OCI-LY3 (cell line): Measurements from ENCODE around the gene IPO9.

ENCODE experiments used
- H2AFZ ChIP-seq: fragments of 200-600, 300-600 bp; shearing (Covaris generic); 2 replicates; pipeline ENCODE4 v1.6.0; 2014; ENCODE audit warnings: antibody characterized with exemption, low read depth, low read length
- H3K27ac ChIP-seq: fragments of 200-600, 300-600 bp; sonication (generic); 2 replicates; pipeline ENCODE4 v1.5.1; 2014; ENCODE audit warnings: mild to moderate bottlenecking, low read length, moderate library complexity, mixed read lengths
- H3K27me3 ChIP-seq: fragments of 200-600, 300-600 bp; sonication (generic); 2 replicates; pipeline ENCODE4 v1.6.1; 2014; ENCODE audit warnings: low read depth, low read length, mixed read lengths
- H3K36me3 ChIP-seq: fragments of 200-600, 300-600 bp; sonication (generic); replicated peaks from 2 replicates; pipeline ENCODE3; 2014; ENCODE audit warnings: low read depth, low read length, mixed read lengths
- H3K4me1 ChIP-seq: fragments of 300-600, 200-600 bp; sonication (generic); 2 replicates; pipeline ENCODE4 v1.6.1; 2014; ENCODE audit warnings: low read length, mixed read lengths
- H3K4me2 ChIP-seq: fragments of 200-600, 300-600 bp; sonication (generic); 2 replicates; pipeline ENCODE4 v1.6.1; 2014; ENCODE audit warnings: low read length, mixed read lengths
- H3K4me3 ChIP-seq: fragments of 300-600, 200-600 bp; sonication (generic); 2 replicates; pipeline ENCODE4 v1.5.1; 2014; ENCODE audit warnings: antibody characterized with exemption, mild to moderate bottlenecking, low read length, moderate library complexity
- H3K79me2 ChIP-seq: fragments of 300-600, 200-600 bp; shearing (Covaris generic); 2 replicates; pipeline ENCODE4 v1.6.1; 2014; ENCODE audit warnings: mild to moderate bottlenecking, low read length, mixed read lengths
- H3K9ac ChIP-seq: fragments of 300-600, 200-600 bp; shearing (Covaris generic); 2 replicates; pipeline ENCODE4 v1.6.0; 2014; ENCODE audit warnings: mild to moderate bottlenecking, low read length, moderate library complexity
- H3K9me3 ChIP-seq: fragments of 200-600, 300-600 bp; shearing (Covaris generic); 2 replicates; pipeline ENCODE4 v1.6.1; 2014; ENCODE audit warnings: low read length, mixed read lengths; ENCODE audit not compliant: insufficient read depth
- H4K20me1 ChIP-seq: fragments of 200-600, 300-600 bp; sonication (generic); 2 replicates; pipeline ENCODE4 v1.6.1; 2016; ENCODE audit warnings: low read length, mixed read lengths; ENCODE audit not compliant: insufficient read depth
- CTCF ChIP-seq: fragments of 200-600, 300-600 bp; sonication (generic); IDR thresholded peaks from 2 replicates; pipeline ENCODE4 v1.5.1; 2014; ENCODE audit warnings: antibody characterized with exemption, low read length, low read depth
- EZH2phosphoT487 ChIP-seq: fragments of 200-600 bp; shearing (Covaris generic); IDR thresholded peaks from 2 replicates; pipeline ENCODE4 v1.6.1; 2018; ENCODE audit warnings: antibody characterized with exemption, mixed run types, low read depth

Gene IPO9

GRCh38 chr1:201808633-201808990 lies 20.3 kb upstream of the IPO9 start:
- H4K20me1 ChIP-seq = no peaks in the 10 kb centered on the region
- H2AFZ ChIP-seq = no peak overlapping the region
- no peak overlapping the region for H3K27ac ChIP-seq
- no peaks in the 10 kb centered on the region for H3K4me1 ChIP-seq
- H3K36me3 ChIP-seq = no peaks in the 10 kb centered on the region
- H3K9me3 ChIP-seq = no peaks in the 10 kb centered on the region
- no peak for TF ChIP-seq EZH2phosphoT487
- TF ChIP-seq CTCF = no peak
- no peak overlapping the region for H3K4me2 ChIP-seq
- H3K4me3 ChIP-seq = no peak overlapping the region
- H3K9ac ChIP-seq = no peak overlapping the region
- H3K27me3 ChIP-seq = no peaks in the 10 kb centered on the region
- no peaks in the 10 kb centered on the region for H3K79me2 ChIP-seq

- H3K79me2 ChIP-seq = no peaks in the 10 kb centered on the region
Measured at GRCh38 chr1:201809876-201810275, 19.1 kb upstream of the IPO9 start.

GRCh38 chr1:201810466-201811216 lies 18.3 kb upstream of the IPO9 start:
- Histone ChIP-seq H3K36me3 (no peaks in the 10 kb centered on the region), H3K9ac (no peak overlapping the region), H4K20me1 (no peaks in the 10 kb centered on the region), H3K9me3 (no peaks in the 10 kb centered on the region), H2AFZ (no peak overlapping the region), H3K27ac (no peak overlapping the region), H3K27me3 (no peaks in the 10 kb centered on the region), H3K4me1 (no peaks in the 10 kb centered on the region), H3K79me2 (no peaks in the 10 kb centered on the region), H3K4me3 (no peak overlapping the region), H3K4me2 (no peak overlapping the region)
- TF ChIP-seq EZH2phosphoT487 (no peak), CTCF (no peak)

More at GRCh38 chr1:201809876-201810275, 19.1 kb upstream of the IPO9 start:
- H3K9ac ChIP-seq = no peak overlapping the region
- no peak overlapping the region for H3K27ac ChIP-seq
- H3K4me2 ChIP-seq = no peak overlapping the region
- no peaks in the 10 kb centered on the region for H4K20me1 ChIP-seq
- TF ChIP-seq CTCF = no peak
- TF ChIP-seq EZH2phosphoT487 = no peak
- H2AFZ ChIP-seq = no peak overlapping the region
- no peaks in the 10 kb centered on the region for H3K9me3 ChIP-seq
- no peak overlapping the region for H3K4me3 ChIP-seq
- H3K27me3 ChIP-seq = no peaks in the 10 kb centered on the region
- H3K4me1 ChIP-seq = no peaks in the 10 kb centered on the region
- H3K36me3 ChIP-seq = no peaks in the 10 kb centered on the region

DNA sequence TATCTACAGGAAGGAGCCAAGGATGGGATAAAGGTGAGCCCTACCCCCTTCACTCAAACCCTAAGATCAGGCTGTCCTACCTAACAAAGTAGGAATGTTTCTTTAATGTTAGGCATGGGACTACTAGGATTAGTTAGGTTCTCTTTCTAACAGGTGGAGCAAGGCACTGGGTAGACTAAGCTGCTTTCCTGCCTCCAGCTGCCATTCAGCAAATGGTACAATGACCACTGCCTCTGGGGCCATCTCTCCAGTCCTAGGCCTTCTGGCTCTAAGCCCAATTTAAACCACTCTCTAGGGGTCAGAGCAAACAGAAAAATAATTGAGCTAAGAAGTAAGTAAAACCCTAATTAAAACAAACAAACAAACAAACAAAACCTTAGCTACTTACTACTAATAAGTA lies 15.7 kb upstream of the IPO9 start:
- H3K4me1 ChIP-seq = no peaks in the 10 kb centered on the region
- no peaks in the 10 kb centered on the region for H3K36me3 ChIP-seq
- H3K4me2 ChIP-seq = no peak overlapping the region
- H3K4me3 ChIP-seq = no peak overlapping the region
- H3K79me2 ChIP-seq = no peaks in the 10 kb centered on the region
- no peak overlapping the region for H2AFZ ChIP-seq
- no peaks in the 10 kb centered on the region for H3K27me3 ChIP-seq
- H3K27ac ChIP-seq = no peak overlapping the region
- no peaks in the 10 kb centered on the region for H4K20me1 ChIP-seq
- H3K9ac ChIP-seq = no peak overlapping the region
- no peak for TF ChIP-seq EZH2phosphoT487
- no peak for TF ChIP-seq CTCF
- no peaks in the 10 kb centered on the region for H3K9me3 ChIP-seq
